NCI-H82 treated with DMSO at 0.1 percent for 48 hours (cell line): ENCODE data around the gene WDR54.
"Not testable (repeated sequence)": the region's sequence is repeated elsewhere in the genome, so short reads cannot be mapped to it uniquely, and the experiment has no call there.

Experiments
- DNase-seq: peaks from one replicate; lab custom pipeline; 2025; ENCODE audit not compliant: unreplicated experiment; lab: John Stamatoyannopoulos, UW

WDR54 gene

DNA sequence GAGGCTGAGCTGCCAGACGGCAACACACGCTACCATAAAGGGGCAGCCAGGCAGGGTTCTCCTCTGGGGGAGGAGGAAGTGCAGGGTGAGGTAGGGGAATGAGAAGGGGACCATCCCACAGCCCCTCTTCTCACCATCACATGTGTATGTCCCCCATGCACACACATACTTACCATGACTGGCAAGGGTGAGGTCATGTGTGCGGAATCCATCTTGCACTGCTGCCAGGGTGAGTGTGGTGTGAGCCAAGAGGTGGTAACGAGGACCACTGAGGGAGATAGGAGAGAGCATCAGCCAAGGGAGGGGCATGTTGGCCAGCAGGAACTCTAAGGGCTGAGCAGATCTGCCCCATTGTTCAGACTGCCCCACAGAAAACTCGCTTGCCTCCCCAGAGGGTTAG, 7.1 kb downstream of the WDR54 start:
- DNase-seq, result no peak

DNA sequence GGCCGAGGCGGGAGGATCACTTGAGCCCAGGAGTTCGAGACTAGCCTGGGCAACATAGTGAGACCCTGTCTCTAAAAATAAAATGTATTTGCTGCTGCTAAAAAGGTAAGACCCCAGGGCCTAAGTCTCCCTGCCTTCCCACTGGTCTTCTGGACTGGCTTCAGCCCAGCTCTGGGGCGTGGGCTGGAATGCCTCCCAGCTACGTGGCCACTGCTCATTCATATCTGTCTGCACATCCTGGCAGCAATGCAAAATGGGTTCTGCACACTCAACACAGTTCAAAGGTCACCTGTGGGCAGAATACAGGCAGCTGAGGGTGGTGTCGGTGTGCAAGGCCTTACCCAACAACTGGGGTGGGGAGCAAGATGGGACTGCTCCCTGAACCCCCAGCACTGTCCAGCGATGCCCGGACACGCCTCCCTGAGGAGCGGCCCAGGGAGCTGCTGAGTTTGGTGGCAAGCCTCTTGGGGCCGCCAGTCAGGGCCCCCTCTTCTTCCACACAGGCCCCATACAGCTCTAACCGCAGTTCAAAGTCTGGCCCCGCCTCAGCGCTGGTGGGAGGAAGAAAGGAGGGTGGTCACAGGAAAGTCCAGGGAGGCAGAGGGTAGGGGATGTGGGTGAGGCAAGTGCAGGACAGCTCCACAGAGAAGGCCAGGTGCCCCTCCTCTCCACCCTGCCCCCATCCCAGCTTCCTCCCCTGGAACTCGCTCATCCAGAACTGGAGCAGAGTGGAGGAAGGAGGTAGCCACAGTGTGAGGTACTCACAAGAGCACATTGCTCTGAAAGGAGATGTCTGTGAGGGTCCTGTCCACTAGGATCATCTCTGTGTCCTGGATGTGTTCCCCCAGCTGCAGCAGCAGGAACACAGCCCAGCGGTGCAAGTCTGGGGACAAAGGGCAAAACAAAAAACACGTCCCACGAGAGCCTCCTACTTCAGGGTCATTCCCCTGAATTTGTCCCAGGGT, 8.2 kb downstream of the WDR54 start:
- no peak for DNase-seq

DNA sequence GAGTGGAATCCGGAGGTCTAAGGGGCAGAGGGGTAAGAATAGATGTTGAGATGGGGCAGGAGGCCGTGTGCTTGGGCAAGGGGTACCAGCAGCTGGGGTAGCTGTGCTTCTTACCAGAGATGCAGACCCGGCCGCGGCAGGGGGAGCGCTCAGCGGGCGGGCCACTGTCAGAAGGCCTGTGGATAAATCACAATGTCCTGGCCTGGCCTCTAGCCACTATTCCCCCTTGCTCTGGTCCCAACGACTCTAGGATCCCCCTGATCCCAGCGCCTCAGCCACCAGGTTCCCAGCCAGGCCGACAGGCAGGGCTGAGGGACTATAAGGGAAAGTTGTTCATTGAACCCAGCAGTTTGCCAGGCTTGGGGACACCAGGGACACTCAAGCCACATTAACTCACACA, 9.0 kb downstream of the WDR54 start:
- DNase-seq, result no peak

DNA sequence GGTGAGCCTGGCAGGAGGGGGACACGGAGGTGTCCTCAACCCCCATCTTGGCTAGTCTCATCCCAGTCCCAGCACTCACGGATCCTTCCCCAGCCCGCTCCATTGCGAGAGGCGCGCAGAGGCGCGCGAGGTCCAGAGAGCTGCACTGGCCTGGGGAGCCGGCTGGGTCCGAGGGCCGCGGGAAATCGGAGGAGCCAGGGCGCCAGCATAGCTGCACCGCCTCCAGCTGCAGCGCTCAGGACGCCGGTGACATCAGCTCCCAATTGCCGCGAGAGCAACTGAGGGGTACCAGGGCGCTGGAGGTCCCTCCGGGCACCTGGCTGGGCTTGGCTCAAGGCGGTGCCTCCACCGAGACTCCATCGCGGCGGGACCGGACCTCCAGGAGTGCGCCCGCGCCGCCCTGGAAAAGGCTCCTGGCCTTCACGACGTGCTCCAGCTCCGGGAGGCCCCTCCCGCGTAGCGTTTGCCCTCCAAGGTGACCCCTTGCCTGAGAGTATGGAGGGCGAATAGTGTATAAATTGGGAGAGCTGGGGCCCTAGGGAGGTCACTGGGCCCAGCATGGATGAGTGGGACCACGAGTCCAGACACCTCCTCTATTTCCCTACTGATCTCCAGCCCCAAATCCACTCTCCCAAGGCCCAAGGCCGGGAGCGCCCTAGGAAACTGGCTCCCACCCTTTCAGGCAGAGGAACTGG, 14.7 kb downstream of the WDR54 start:
- no peak for DNase-seq

DNA sequence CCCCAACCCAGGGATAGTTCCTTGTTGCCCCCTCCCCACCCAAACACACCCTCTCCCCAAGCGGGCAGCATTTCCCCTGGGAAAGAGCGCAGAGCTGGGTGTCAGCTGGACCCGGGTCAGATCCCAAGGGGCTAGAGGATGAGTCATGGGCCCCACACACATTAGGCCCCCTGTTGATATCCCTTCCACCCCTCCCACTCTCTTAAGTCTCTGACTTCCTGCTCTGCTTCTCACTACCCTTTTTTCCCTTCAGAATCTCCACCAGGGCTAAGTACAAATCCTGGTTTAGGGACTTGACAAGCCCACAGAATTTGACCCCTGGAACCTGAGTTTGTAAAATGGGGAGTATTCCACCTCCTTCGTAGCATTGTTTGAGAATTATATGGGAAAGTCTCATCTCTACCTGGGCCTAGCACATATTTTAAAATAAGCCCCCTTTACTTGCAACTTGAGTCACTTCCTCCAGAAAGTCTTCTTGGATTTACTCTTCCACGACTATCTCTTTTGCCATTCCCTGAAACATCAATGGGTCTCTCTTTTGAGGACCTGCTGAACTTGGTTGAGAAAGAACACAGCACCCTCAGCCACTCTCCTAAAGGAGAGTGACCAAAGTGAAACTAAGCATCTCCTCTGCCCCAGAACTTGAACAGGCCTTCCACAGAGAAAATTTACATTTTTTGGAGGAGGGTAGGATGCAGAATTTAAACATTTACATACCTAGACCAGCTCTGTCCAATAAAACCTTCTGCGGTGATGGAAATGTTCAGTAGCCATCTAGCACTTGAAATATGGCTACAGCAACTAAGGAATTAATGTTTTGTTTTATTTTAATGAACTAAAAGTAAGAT, 15.5 kb downstream of the WDR54 start:
- no peak for DNase-seq

DNA sequence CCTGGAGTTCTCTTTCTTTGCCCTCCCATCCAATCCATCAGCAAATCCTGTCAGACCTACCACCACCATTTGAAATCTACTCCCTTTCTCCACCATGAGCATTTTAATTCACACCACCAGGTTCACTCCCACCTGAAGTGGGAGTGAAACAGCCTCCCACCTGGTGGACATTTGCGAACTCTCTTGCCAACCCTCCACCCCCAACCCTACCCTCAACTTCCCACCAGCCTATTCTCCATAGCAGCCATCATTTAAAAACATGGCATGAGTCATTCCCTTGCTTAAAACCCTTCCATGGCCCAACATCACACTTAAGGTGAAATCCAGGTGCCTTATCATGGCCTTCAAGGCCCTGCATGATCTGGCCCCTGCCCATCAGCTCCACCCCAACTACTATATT, 16.7 kb downstream of the WDR54 start:
- DNase-seq, result no peak

DNA sequence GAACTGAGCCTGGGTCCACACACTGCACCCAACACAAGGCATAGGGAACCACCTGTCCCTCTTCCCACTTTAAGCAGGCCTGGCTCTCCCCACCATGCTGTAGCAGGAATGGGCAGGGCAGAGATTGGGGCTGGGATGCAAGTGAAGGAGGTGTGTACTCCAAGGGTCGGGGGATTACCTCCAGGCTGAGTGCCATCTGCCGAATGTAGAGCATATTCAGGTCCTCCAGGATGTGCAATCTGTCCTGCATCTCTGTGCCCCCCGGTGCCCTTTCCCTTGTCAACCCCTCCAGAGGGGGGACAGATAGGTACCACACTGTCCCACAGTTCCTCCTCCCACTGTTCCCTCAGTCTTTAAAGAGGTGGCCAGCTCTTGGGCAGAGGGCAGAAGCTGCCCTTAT, 17.8 kb downstream of the WDR54 start:
- DNase-seq, result peak; percentile 55

DNA sequence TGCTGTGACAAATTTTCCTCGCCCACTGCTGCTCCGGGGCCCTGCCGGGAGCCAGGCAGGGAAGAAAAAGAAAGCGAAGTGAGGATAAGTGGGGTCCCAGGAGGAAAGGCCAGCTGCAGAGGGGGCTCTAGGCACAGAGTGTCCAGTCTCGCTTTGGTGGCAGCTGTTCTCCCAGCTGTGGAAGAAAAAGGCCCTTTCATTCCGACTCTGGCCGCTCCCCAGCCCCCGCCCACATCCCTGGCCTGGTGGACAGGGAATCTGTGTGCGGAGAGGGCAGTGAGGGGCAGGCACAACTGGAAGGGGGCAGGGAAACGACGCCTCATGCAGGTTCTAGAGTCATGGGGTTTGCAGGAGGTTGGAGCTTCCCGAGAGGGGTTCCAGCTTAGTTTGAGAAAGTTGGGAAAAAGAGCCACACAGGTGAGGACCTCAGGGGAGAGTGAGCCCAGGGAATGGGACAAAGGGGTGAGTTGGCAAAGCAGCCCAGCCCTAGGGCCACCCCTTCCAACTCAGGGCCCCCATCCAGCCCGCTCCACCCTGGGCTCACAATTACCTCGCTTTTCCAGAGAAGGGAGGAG, 18.4 kb downstream of the WDR54 start:
- no peak for DNase-seq

DNA sequence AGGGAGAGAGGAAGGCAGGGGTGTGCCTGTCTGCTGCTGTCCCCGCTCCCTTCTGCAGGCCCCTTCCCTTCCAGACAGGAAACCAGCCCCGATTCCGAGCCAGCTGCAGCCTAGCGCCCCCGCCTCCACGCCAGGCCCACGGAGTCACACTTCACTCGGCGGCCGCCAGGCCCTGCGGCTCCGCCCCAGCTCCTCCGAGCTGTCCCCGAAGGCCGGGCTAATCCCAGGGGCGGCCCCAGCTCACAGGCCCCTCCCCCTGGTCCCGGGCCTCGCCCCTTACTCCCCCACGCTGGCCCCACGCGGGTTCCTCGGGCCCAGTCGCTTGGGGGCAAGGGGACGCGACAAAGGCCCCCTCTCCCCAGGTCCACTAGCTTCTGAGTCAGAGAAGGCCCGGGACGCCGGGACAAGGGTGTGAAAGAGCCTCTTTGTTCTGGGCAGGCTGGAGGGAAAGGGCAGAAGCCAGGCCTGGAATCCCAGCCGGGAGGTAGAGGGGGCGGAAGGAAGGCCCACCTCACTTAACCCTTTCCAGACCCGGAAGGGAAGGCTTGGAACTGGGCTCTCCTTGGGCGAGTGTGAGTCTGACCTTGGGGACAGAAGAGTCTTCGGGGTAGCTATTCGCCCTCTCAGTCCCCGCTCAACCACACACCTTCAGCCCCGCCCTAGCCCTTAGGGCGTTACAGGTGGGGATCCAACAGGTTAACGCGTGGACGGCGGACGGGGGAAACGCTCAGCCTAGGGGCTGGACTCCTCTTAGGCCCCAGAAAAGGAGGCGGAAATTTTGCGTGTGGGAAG, 19.0 kb downstream of the WDR54 start:
- DNase-seq, result peak; percentile 71

DNA sequence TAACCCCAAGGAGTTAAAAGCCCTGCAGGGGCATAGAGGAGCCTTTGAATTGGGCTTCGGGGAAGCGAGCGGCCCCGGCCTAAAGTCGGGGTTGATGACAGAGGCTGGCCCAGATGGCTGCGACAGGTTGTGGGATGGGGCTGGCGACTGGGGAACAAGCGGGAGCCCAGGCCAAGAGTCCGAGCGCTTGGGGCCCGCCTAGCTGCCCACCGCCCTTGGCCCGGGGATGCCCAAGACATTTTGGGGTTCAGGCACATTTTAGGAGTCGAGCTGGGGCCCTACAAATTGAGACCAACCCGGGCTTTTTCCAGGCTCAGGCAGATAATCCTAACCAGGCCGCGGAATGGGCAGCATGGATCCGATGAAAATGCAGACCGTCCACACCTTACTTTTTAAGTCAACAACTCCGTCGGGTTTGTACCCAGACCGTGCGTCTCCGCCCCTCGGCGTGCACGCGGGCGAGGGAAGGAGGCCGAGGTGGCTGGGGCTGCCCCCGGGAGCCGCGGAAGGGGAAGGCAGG, 19.7 kb downstream of the WDR54 start:
- no peak for DNase-seq

DNA sequence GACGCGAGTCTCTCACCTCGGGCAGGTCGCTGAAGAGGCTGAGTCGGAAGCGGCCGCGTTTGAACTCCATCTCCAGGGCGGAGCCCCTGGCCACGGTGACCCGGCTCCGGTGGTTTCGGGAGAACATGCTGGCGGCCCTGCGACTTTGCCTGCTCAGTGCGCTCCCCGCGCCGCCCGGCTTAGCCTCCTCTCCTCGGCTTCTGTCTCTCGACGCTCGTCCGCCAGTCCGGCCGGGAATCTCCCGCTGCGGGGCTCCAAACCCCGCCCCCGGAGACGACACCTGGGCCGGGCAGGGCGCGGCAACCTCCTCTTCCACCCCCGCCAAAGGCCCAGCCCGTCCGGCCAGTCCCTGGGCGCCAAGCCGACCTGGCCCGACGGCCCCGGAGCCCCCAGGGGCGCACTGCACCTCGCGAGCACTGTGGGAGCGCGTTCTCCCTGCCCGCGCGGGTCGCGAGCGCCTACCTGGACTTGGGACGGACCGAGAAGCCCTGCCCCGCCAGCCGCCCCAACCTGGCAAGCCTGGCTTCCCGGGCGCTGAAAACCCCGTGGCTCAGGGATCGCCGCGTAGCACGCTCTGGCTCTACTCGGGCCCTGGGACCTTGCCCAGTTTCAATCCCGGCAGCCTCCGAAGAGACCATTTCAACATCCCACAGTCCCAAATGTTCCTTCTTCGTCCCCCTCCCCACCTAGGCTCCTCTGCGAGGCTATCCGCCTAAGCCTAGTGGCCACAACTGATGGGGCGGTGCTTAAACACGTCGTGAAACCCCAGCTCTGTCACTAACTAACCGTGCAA, 20.4 kb downstream of the WDR54 start, which contains the start of gene RTKN:
Gene RTKN (minus strand): TSS at position 248 of the 793 bp plus-strand sequence. CDS start 121 bp downstream, at position 127.
- no peak for DNase-seq

DNA sequence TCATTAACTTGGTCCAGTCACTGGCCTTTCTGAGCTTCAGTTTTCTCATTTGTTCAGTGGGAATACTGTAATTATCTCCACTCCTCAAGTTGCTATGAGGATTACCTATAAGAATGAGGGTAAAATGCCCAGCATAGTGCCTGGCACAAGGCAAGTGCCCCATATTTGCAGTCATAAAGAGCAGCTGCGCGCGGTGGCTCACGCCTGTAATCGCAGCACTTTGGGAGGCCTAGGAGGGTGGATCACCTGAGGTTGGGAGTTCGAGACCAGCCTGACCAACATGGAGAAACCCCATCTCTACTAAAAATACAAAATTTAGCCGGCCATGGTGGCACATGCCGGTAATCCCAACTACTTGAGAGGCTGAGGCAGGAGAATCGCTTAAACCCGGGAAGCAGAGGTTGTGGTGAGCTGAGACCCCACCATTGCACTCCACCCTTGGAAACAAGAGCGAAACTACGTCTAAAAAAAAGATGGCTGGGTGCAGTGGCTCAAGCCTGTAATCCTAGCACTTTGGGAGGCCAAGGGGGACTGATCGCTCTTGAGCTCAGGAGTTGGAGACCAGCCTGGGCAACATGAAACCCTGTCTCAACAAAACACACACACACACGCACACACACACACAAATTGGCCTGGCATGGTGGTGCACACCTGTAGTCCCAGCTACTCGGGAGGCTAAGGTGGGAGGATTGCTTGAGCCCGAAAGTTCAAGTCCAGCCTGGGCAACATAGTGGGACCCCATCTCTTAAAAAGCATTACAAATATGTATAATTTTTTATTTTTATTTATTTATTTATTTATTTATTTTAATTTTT, 21.2 kb downstream of the WDR54 start:
- DNase-seq, result not testable (repeated sequence)

DNA sequence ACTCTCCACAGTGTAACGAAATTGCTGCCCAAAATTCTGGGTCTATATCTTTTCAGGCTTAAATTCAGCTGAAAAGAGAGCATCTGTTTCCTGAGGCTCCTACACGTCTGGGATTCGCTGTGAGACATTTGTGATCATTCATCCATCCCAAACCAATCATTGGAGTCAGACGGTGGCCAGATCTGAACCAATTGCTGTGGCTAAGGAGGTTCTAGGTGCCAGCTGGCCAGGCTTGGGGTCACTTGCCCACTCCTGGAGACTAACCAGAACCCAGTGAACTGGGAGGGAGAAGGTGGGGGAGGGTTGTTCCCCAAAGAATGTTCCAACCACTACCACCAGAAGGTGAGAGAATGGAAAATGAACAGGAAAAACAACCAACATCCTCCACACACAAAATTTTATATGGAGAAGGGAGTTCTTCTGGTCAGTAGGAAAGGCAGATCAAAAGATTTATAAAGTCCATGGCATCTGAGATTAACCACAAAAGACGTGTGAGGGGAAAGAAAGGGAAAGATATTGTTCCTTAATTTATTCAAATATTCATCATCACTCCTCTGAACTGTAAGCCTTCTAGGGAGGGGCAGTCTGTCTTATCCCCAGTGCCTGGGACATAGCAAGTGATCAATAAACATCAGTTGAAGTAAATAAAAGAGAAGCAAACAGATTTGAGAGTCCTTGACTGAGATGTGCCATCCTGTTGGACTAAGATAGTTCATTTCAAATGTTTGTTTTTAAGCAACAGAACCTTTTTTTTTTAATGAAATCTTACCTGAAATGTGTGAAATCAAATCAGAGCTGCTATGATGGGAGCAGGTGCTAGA, 23.2 kb downstream of the WDR54 start:
- no peak for DNase-seq

DNA sequence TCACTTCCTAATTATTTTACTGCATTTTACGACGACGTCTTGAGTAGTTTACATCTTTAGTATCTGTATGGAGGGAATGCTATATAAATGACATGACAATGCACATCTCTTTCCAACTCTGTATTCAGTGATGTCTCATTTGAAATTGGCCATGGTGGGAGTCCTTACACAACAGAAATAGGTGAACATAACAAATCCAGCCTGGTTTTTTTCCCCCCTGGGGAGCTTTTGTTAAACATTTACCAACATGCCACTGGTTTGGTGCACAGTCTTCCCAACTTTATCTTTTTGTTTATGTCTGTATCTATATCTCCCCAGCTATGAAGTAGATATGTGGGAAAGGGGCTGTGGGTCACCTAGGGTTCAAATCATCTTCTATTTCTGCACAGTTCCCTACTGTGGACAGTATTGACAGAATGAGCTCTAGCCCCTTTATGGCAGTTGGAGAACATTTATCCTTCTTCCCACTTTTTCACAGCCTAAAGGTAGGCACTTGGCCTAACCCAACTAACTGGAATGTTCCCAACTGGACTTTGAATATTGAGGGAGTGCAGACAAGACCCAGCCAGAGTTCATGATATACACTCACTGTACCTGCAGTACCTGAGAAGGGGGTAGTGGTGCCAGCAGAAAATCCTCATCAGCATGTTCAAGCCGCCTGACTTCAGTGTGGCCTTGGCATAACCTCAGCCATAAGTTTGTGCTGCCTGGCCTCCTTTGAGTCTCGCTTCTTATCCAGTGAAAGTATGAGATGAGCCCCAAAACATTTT, 25.9 kb downstream of the WDR54 start:
- no peak for DNase-seq

DNA sequence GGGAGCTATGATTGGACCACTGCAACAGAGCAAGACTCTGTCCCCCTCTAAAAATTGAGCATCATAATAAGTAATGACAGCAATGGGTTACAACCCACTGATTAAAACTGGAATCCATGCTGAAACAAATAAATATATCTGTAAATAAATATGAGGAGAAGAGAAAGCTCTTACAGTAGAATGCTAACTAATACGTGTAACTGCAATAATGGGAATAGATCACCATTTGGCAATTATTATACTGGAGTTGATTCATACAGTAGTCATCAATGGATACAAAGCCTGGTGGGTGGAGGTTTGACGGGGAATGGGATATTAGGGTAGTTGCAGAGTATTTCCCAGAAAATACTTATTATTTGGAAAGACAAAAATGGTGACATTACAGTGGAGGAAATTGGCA, 27.2 kb downstream of the WDR54 start:
- no peak for DNase-seq

DNA sequence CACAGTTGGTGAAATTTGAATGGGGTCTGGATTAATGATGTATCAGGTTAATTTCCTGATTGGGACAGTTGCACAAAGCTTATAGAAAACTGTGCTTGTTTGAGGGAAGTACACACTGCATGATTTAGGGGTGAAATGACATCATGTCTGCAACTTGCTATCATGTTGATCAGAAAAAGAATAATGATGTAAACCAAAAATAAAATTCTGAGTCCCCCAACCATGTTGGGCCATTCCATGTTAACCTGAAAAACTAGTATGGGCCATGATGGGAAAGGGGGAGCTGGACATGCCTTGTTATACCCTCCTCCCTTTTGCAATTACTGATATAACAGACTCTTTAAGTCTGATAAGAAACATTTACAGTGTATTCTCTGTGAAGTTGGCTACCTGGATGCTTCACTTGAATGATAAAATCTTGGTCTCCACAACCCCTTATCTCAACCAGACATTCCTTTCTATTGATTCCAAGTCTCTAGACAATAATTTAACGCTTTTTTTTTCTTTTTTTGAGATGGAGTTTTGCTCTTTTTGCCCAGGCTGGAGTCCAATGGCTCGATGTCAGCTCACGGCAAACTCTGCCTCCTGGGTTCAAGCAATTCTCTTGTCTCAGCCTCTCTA, 29.1 kb downstream of the WDR54 start:
- DNase-seq, result no peak
